Measurements from ENCODE around the gene FBXL17. TPM values are rescaled to one million over a fixed set of nuclear protein-coding genes. Genes with fewer than 3 reads are reported as not detected.

The FBXL17 gene
- total RNA-seq, 4 donors from 2014 or later = 16.1 to 31.8 (median 18.8) TPM

- 91 to 95% methylated on average over 3 of the region's 3 CpGs for WGBS, 2 donors
- intact Hi-C loops (cut with DNase I; ENCODE audit: low total_unique reads) = no loop called here
- no peak overlapping the region for H3K4me3 ChIP-seq (ENCODE audit: low read depth, poor library complexity, severe bottlenecking)
- no peak for DNase-seq (ENCODE audit: low spot score in 2 of 2)
- TF ChIP-seq CTCF (IDR thresholded peaks at IDR 0.05) (no peak), POLR2A (IDR thresholded peaks at IDR 0.05) (no peak)
These were observed 481.2 kb downstream of the FBXL17 start for GRCh38 chr5:107900721-107901120.

- H3K4me3 ChIP-seq (ENCODE audit: low read depth, poor library complexity, severe bottlenecking) = no peak overlapping the region
- intact Hi-C loops (cut with DNase I; ENCODE audit: low total_unique reads) = no loop called here
- TF ChIP-seq POLR2A (IDR thresholded peaks at IDR 0.05) (no peak), CTCF (IDR thresholded peaks at IDR 0.05) (no peak)
- 62 to 77% methylated on average over 1 of the region's 1 CpG for WGBS, 2 donors
- DNase-seq (ENCODE audit: low spot score in 2 of 2) = no peak
These were observed 487.5 kb downstream of the FBXL17 start for GRCh38 chr5:107894361-107894760.

- DNase-seq (ENCODE audit: low spot score in 2 of 2) = peak in 1 of 2 donors; percentile 21
- H3K4me3 ChIP-seq (ENCODE audit: low read depth, poor library complexity, severe bottlenecking) = no peak overlapping the region
- intact Hi-C loops (cut with DNase I; ENCODE audit: low total_unique reads) = no loop called here
- 7 to 16% methylated on average over 4 of the region's 4 CpGs for WGBS, 2 donors
- TF ChIP-seq POLR2A (IDR thresholded peaks at IDR 0.05) = no peak
- TF ChIP-seq CTCF (IDR thresholded peaks at IDR 0.05) = no peak
These were observed 488.3 kb downstream of the FBXL17 start for GRCh38 chr5:107893642-107894041.

- WGBS, 2 donors = 87 to 88% methylated on average over 3 of the region's 3 CpGs
- no peak overlapping the region for H3K4me3 ChIP-seq (ENCODE audit: low read depth, poor library complexity, severe bottlenecking)
- TF ChIP-seq CTCF (IDR thresholded peaks at IDR 0.05) (no peak), POLR2A (IDR thresholded peaks at IDR 0.05) (no peak)
- DNase-seq (ENCODE audit: low spot score in 2 of 2) = no peak
- intact Hi-C loops (cut with DNase I; ENCODE audit: low total_unique reads) = no loop called here
These were observed 492.5 kb downstream of the FBXL17 start for GRCh38 chr5:107889387-107889786.

GRCh38 chr5:107888541-107888940 lies 493.4 kb downstream of the FBXL17 start:
- intact Hi-C loops (cut with DNase I; ENCODE audit: low total_unique reads) = no loop called here
- DNase-seq (ENCODE audit: low spot score in 2 of 2) = no peak
- TF ChIP-seq CTCF (IDR thresholded peaks at IDR 0.05) (no peak), POLR2A (IDR thresholded peaks at IDR 0.05) (no peak)
- WGBS, 2 donors = 96 to 97% methylated on average over 4 of the region's 4 CpGs
- H3K4me3 ChIP-seq (ENCODE audit: low read depth, poor library complexity, severe bottlenecking) = no peak overlapping the region

- no peak for DNase-seq (ENCODE audit: low spot score in 2 of 2)
- intact Hi-C loops (cut with DNase I; ENCODE audit: low total_unique reads) = no loop called here
- 42 to 51% methylated on average over 11 of the region's 11 CpGs for WGBS, 2 donors
- H3K4me3 ChIP-seq (ENCODE audit: low read depth, poor library complexity, severe bottlenecking) = no peak overlapping the region
- TF ChIP-seq POLR2A (IDR thresholded peaks at IDR 0.05) (no peak), CTCF (IDR thresholded peaks at IDR 0.05) (no peak)
These were observed 494.5 kb downstream of the FBXL17 start for GRCh38 chr5:107887166-107887943.
